ENCODE measurements around the gene MAD1L1.

DNA sequence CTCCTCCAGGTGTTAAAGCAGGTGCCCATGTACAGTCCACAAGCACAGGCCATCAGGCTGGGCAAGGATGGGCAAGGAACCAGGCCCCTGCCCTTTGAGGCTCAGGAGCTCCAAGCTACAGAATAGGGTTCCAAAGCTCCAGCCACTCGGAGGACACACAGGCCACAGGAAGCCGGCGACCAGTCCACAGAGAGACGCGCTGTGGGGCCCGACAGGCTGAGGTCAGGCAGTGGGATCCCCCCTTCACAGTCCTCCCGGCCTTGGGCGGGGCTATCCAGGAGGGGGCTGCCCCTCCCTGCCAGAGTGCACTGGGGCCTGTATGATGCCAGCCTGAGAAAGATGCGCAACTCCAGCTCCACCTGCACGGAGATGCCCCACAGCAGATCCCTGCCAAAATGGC, 34.0 kb downstream of the MAD1L1 start:
- no peak for TF ChIP-seq EZH2 (IDR thresholded peaks at IDR 0.05)
- TF ChIP-seq POLR2AphosphoS5 (IDR thresholded peaks at IDR 0.05; ENCODE audit: borderline replicate concordance, low read depth, low read length) = no peak
